HG03139 (cell line): ENCODE measurements around the gene UQCC3.
A peak's percentile ranks its signal among the peaks of the same experiment; 100 is the strongest.
"Not testable (repeated sequence)": the region's sequence is repeated elsewhere in the genome, so short reads cannot be mapped to it uniquely, and the experiment has no call there.

Source experiments
- ATAC-seq: cut with Tn5 transposase; IDR thresholded peaks from one replicate; pipeline ENCODE4 v1.9.1; 2021; ENCODE audit not compliant: unreplicated experiment

UQCC3 gene

DNA sequence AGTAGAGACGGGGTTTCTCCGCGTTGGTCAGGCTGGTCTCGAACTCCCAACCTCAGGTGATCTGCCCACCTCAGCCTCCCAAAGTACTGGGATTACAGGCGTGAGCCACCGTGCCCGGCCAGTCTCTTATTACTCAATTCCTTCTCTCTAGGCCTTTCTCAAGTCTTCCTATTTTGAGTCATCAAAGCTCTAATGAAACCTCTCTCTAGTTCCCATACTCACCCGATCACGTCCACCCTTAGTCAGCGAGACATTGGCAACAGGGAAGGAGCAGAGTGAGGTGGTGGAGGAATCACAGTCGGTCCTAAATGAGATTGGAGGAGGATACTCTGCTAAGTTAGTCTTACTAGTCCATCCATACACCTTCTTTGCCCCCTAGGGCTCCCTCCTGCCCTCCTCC is 30.8 kb downstream of the UQCC3 start:
- no peak for ATAC-seq

DNA sequence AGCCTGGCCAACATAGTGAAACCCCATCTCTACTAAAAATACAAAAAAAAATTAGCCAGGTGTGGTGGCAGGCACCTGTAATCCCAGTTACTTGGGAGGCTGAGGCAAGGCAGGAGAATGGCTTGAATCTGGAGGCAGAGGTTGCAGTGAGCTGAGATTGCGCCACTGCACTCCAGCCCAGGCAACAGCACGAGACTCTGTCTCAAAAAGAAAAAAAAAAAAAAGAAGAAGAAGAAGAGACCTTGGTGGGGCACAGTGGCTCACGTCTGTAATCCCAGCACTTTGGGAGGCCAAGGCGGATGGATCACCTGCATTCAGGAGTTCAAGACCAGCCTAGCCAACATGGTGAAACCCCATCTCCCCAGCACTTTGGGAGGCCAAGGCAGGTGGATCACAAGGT is 32.4 kb downstream of the UQCC3 start:
- not testable (repeated sequence) for ATAC-seq

DNA sequence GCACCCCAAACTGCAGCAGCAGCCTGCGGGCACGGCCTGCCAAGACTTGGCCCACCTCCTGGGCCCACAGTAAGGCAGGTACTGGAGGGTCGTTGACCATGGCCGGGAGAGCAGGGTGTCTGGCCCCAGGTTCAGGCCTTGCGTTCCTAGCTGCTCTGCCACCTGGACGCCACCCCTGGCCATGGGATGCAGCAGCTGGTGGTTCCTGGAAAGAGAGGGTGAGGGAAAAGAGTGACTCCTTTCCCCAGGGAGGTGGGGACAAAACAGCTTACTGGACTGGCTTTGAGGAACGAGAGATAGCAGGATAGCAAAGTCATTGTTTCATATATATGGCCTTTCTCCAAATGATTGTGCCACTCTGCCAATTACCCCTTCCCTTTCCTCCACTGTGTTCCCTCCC is 33.9 kb downstream of the UQCC3 start:
- ATAC-seq = no peak

DNA sequence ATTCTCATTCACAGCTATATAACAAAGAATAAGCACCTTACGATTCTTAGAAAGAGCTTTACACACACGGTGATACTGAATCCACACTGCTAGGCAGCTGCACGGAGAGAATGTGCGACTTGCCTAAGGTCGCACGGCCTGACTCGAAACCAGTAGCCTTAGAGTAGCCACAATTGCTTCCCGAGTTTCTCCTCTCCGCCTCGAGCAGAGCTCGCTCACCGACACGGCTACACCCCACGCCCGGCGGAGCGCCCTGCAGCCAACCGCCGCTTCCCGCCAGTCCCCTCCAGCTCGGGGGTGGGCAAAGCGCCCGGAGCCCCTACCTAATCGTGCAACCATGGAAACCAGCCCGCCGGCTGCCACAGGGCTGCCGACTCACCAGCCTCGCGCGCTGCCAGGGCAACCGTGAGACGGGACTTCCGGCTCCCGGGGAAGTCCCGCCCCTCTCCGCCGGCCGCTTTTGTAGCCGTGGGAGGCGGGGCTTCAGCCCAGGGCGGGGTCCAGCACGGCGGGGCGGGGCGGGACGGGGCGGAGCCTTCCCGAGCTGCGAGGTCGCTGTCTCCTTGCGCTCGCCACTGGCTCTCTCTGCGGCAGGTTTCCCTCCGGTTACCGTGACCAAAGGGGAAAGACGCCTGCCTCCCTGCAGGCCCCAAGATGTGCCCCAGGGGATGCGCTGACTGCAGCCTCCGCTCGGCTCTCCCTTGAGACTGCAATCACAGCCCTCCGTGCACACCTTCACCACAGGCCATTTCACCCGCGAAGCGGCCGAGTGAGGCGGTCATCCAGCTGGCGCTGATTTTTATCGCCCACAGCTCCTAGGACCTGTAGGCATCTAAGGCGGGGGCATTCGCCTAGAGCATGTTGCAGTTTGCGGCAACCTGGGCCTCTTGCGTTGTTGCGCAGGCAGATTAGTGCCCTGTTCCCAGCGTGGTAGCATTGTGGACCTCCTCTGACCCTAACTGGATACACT is 34.7 kb downstream of the UQCC3 start:
- ATAC-seq = peak; percentile 57

DNA sequence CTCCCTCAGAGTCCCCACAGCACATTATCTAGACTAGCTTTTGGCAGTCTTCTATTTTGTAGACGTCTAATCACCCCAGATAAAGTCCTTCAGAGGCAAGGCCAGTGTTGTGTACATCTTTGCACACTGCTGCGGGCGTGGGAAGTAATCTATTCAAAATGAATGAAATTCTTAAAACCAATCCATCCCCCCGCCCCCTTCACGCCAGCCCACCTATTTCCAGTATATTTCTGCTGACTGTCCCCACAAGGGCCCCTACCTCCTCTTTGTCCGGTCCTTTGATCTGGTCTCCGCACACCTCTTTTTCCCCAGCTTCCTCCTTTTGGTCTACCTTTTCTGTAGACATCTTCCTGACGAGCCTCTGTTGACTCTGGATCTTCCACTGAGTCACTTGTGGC is 35.4 kb downstream of the UQCC3 start:
- no peak for ATAC-seq

DNA sequence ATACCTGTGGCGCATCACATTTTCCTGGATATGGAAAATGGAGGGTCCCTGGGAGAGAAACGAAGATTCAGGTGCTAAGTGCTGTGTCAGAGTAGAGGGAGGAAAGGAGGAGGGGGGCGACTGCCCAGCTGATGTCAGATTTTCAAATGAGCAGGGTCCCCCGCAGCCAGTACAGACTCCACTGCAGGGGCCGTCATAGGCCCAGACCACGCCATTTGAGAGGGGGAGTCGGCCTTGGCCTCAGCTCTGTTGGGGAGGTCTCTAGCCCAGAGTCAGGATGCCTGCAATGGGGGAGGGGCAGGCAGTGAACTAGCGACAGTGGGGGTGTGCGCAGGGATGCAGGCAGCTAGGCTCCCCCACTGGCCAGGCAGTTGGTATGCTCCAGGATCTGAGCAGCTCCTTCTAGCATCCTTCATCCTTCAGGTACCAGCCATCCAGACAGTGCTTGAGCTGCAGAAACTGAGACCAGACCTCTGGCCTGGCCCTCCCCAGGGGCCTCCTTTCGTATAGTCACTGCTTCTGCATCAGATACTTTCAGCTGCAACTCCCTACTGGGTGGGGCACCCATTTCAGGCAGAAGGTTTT is 35.9 kb downstream of the UQCC3 start, which contains the start of the genes BSCL2 and GNG3:
BSCL2 (minus strand) TSS at position 148 of the 585 bp plus-strand sequence. CDS start 229 bp downstream, outside the sequence.
GNG3 (plus strand) TSS at position 400 of the 585 bp plus-strand sequence. CDS start 620 bp downstream, outside the sequence.
- ATAC-seq = no peak

DNA sequence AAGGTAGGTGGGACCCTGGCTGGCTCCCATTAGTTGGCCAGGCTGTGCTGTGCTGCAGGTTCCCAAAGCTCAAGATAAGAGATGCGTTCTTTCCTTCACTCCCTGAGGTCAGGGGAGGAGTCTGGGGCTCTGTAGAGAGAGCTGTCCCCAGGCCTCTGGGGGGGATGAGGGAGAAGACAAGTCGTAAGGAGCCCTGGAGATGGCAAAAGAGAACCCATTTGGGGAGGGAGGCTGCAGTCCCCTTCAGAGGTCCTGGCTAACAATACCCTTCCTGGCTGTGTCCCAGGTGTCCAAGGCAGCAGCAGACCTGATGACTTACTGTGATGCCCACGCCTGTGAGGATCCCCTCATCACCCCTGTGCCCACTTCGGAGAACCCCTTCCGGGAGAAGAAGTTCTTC is 36.9 kb downstream of the UQCC3 start:
- ATAC-seq = no peak

DNA sequence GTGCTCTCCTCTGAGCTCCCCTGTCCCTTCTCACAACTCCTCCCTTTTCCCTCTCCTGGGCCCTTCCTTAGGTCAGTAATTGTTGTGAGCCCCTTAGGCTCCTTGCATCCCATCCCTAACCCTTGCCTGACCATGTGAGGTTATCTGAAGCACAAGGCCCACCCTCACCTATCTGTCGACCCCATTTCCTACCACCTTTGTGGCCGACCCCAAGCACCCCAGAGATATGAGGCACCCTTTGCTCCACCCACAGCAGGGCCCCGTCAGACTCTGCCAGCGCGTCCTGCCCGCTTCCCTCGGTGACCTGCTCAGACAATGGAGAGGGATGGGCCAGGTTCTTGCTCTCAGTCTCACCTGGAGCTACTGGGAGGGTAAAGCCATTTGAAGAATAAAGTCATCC is 37.3 kb downstream of the UQCC3 start:
- no peak for ATAC-seq

DNA sequence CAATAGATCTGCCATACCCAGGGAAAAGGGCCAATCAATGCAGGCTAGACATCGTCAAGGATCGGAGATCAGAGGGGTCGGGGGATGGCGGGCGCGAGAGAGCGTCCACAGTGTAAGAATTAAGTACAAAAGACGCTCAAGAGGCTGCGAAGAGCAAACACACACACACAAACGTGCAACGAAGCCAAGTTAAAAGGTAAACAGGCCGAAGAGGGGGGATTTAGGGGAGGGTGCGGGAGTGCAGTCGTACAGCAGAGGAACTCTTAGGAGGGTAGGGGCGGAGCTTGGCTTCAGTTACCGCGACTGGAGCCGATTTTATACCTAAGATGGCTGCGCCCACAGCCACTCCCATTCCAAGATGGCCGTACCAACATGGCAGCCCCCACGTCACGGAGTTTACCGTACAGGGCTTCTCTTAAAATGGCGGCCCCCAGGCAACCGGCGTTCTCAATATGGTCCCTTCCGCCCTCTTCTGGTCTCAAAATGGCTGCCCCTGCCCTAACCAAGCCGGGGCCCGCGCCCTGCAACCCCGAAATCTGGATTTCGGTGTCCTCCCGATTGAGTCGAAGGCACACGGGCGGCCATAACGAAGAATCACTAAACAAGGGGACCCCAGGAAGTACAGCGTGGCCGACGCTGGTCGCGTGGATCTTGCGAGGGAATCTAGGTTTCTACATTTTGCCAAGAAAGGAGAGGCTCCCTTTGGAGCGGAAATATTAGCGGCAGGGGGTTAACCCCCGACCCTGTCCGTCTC is 38.0 kb downstream of the UQCC3 start:
- peak; percentile 57 for ATAC-seq

DNA sequence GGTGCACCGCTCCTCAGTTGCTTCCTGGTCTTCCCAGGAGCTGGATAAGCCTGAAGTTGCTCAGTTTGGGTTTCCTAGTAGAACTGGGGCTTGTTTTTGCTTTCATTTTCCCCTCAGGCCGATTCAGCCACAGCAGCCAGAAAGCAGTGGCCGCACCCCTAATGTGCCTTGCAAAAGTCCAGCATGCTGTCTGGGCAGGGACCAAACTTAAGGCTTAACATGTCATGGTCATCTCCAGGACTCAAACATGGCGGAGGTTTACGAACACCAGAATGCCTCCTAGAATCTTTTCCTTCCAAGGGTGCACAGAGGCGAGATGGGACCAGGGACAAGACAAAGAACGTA is 38.5 kb downstream of the UQCC3 start:
- no peak for ATAC-seq

DNA sequence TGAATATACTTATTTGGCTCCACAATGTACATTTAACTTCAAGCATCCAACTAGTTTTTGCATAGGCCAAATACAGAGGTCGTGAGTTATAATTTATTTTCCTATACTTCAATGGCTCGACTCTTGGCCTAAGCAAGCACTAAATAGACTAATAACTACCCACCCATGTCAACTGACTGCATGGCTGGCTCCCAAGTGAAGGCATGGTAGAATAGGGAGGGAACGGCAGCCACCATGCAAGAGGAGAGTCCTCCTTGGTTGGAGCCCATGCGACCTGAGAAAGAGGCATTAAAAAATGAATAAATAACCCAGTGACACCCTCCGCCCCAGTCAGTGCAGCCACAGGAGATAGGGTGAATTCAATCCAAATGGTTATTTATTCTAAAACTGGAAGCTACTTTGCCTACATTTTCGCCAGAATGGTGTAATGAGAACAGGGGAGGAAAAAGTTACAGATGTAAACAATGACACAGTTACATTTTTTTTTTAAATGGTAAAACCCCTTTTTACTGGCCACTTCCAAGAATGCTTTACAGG is 40.9 kb downstream of the UQCC3 start:
- ATAC-seq = no peak

DNA sequence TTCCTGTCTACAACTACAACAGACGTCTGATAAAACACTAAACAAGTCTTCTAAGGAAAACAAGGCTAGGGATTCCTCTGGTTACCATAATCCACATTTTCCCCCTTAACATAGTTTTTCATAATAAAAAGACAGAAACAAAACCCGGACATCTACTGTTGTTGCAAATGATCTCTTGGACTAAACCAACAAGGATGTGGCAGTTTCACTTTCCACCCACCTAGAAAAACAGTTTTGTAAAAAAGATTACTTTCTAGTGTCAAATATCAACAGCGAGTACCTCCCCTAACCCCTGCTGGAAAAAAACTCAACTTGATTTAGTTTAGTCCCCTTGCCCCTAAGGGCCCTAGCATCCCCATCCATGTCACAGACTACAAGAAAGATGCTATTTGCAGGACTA is 41.4 kb downstream of the UQCC3 start:
- no peak for ATAC-seq

DNA sequence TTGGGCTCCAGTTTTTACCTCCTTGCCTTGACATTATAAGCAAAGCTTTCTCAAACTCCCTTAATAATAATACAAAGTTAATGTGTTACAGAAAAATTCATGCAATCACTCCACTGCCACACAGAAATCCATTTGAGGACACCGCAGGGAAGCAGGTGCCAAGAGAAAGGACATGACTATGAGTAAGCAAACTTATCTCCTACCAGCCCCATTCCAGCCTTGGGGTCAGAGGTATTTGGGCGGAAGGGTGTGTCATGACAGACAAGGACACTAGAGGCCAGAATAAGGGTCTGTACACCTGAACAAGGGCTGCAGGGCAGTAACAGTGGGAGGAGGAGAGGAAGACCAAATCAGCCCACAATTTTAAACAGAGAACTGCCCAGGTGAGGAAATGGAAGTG is 41.9 kb downstream of the UQCC3 start:
- ATAC-seq = no peak

DNA sequence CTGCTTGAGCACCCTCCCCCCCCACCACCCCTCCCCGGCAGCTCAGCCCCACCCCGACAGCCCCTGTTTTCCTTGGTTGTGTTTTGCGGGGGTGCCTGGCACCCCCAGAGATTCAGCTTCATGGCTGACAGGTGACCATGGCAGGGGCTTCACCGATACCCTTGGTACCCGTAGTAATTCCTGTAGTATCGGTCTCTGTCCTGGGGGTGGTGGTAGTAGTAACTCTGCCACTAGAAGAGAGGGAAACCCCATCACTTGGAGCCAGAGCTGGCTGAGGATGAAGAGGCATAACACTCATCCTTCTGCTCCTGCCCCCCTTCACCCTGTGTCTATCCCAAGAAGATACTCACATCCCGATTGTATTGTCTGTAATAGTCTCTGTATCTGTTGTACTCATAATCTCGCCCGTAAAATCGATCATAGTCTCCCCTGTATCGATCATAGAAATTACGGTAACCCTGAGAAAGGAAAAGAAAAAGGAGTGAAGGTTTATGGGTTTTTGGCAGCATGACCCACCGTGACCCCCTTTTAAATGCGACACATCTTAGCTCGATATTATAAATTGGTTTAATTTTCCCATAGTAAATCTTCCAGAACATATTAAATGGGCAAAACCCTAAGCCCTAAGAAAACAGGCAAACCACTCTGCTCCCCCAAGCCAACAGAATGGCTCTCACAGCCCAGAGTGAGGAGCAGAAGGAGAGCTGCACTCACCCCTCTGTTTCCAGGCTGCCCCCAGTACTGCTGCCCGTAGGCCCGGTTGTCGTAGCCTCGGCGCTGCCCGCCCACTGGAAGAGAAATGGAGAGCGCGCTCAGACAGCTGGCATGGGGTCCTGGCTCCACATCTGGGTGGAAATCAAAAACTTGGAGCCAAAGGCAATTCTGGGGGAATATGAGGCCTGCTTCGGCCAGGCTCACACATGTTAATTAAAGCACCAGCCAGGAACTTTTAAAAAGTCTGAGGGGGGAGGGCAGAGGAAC is 44.0 kb downstream of the UQCC3 start:
- no peak for ATAC-seq

DNA sequence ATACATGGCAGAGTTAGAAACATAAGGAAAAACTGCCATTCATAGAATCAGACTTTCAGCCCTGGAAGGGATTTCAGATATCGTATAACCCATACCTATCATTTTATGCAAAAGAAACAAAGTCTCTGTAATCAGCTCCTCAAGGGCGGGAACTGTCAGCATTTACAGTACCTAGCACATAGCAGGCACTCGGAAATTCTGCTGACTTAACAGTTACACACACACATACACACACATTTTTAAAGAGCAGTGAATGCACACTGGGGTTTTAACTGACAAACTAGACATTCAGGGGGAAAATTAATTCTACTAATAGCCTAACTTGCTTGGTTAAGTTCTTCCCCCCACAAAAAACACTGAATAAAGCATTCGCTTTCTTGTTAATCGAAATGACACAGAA is 44.7 kb downstream of the UQCC3 start:
- no peak for ATAC-seq

DNA sequence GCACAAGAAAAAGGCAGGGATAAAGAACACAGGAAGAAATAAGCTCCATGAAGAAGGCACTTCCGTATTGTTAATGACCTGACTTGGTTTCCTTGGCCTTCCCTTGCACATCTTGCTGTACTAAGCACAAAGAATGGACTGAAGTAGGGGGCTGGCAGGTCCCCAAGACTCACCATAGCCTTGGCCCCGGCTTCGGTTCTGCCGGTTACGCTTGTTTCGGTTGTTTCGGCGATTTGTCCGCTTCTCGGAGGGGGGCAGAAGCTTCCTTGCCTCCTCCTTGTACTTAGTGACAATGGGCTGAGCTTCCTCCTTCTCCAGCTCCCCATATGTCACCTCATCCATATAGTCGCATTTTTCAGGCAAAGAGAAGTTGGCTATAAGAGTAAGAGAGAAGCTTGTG is 45.3 kb downstream of the UQCC3 start:
- ATAC-seq = no peak

DNA sequence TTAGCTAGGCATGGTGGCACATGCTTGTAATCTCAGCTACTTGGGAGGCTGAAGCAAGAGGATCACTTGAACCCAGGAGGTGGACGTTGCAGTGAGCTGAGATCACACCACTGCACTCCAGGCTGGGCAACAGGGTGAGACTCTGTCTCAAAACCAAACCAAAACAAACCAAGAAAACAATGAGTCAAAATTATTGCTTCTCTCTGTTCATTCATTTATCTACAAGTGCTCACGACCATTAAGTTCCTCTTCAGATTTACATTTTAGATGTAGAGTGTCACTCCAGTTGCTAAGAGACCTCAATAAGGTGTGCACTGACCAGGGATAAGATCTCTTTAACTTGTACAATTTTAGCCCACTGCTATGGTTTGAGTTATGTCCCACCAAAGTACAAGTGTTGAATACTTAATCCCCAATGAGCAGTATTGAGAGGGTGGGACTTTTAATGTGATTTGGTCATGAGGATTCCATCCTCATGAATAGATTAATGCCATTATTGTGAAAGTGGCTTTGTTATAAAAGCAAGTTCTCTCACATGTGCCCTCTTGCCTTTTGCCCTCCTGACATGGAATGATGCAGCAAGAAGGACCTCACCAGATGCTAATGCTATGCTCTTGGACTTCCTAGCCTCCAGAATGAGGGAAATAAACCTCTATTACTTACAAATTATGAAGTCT is 48.0 kb downstream of the UQCC3 start:
- ATAC-seq = no peak

DNA sequence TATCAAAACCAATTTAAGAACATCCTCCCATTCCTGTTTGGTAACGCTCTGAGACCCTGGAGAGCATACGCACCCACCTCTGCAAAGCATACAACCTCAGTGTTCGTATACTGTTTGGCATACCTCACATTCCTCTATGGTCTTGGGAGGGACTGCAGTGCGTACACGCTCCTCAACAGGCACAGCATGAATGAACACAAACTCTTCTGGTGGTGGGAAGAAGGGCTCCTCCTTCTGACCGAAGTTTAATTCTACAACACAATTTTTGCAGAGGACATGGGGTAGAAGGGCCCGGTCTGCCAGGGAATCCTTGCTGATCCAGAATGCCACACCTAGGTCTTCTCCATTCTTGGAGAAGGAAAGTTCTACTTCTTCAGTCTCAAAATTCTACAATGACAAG is 50.5 kb downstream of the UQCC3 start:
- ATAC-seq = no peak
